Measurements from ENCODE around the gene ATAD3B.
A peak's percentile ranks its signal among the peaks of the same experiment; 100 is the strongest.
"Not testable (repeated sequence)": the region's sequence is repeated elsewhere in the genome, so short reads cannot be mapped to it uniquely, and the experiment has no call there.

Gene ATAD3B

DNA sequence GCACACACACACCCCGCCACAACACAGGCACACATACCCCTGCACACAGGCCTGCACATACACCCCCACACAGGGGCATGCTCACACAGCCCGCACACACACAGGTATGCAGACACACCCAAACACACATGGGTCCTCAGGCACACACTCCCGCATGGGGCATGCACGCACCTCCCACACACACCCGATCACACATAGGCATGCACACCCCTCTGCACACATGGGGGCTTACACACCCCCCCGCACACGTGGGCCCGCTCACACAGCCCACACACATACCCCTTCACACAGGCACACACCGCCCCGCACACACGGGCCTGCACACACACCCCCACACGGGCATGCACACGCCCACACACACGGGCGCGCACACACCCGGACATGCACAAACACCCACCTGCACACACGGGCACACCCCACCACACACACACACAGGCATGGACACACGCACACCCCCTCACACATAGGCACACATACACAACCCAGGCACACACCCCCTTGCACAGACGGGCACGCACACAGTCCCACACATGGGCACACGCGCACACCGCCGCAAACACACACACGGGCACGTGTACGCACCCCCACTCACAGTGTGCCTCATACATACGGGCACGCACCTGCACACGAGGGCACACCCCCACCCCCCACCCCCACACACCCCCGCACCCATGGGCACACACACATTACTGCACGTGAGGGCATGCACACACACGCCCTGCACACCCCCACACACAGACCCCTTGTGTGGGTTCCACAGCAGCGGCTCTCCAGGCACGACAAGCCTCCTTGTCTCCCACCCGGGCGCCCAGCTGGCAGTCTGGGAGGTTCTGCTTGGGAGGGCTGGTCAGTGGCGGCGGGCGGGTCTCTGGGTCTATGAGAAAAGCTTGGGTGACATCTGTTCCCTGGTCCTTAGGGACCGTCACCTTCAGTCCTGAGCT is 8.3 kb downstream of the ATAD3B start:
- DNase-seq (ENCODE audit: low read depth in 2 of 2, low spot score in 1 of 2): no peak

DNA sequence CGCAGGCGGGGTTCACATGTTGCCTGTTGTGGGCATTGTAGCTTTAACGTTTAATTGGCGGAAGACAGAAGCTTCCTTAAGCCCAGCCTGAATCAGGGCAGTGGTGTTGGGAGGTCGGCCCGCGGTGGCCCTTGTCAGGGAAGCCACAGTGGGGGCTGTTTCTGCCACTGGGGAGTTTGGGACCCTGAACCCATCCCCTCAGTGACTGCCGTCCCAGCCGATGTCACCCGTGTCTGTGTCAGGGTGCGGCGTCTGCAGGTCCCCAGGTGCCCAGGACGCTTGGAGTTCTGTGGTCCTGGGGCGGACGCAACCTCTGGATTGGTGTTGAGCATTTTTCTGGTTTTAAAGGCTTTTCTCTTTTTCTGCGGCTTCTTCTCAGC is 8.9 kb downstream of the ATAD3B start:
- not testable (repeated sequence) for DNase-seq (ENCODE audit: low read depth in 2 of 2, low spot score in 1 of 2)

DNA sequence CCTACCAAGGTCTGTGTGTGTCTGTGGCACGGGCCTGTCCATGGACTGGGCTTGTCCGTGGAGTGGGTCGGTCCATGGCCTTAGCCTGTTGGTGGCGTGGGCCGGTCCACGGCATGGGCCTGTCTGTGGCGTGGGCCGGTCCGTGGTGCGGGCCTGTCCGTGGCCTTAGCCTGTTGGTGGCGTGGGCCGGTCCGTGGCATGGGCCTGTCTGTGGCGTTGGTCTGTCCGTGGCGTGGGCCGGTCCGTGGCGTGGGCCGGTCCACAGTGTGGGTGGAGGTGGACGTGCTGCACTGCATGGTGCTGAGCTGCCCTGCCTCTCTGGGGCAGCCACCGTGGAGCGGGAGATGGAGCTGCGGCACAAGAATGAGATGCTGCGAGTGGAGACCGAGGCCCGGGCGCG is 10.2 kb downstream of the ATAD3B start:
- DNase-seq (ENCODE audit: low read depth in 2 of 2, low spot score in 1 of 2): not testable (repeated sequence)

DNA sequence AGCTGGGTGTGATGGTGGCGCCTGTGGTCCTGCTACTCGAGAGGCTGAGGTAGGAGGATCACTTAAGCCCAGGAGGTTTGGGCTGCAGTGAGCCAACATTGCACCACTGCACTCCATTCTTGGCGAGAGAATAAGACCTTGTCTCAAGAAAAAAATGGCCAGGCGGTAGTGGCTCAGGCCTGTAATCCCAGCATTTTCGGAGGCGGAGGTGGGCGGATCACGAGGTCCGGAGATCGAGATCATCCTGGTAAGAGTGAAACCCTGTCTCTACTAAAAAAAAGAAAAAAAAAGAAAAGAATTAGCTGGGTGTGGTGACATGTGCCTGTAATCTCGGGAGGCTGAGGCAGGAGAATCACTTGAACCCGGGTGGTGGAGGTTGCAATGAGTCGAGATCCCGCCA is 11.3 kb downstream of the ATAD3B start:
- no peak for DNase-seq (ENCODE audit: low read depth in 2 of 2, low spot score in 1 of 2)

DNA sequence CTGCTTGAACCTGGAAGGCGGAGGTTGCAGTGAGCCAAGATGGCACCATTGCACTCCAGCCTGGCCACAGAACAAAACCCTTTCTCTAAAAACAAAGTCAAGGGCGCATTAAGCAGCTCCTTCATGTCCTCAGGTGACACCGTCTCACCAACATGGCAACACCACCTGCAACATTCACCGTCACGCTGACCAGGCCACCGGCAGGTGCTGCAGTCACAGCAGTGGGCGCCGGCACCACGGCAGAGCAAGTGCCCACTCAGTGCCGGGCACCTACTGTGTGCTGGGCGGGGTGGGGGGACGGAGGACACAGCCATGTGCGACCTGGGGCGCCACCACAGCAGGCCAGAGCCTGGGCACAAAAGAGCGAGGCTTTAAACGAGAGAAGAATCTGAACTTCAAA is 12.1 kb downstream of the ATAD3B start:
- DNase-seq (ENCODE audit: low read depth in 2 of 2, low spot score in 1 of 2): no peak

DNA sequence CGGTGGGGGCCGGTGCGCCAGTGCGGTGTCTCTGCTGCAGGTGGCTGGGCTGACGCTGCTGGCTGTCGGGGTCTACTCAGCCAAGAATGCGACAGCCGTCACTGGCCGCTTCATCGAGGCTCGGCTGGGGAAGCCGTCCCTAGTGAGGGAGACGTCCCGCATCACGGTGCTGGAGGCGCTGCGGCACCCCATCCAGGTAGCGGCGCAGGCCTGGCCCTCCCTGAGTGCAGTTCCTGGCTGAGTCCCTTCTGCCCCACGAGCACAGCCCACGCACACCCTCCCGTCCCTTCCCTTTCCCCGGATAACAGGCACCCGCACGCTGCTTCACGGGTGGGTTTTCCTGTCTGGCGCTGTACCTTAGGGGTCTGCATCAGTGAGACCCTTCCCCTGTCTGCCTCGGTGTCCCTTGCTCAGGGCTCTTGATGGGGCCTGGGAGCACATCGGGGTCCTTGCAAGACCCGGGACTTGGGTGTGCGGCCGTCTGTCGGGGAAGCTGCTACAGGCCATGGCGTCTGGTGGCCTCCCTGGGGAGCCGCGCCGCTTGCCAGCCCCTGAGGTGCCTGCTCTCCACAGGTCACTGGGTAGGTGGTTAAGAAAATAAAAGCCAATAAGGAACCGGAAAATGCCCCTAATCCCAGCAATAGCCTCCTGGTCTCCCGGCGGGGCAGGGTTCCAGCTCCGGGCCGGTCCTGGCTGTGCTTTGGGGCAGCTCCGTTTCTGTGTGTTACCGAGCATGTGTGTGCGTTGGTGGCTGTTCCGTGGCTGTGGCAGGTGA is 13.6 kb downstream of the ATAD3B start:
- not testable (repeated sequence) for DNase-seq (ENCODE audit: low read depth in 2 of 2, low spot score in 1 of 2)

DNA sequence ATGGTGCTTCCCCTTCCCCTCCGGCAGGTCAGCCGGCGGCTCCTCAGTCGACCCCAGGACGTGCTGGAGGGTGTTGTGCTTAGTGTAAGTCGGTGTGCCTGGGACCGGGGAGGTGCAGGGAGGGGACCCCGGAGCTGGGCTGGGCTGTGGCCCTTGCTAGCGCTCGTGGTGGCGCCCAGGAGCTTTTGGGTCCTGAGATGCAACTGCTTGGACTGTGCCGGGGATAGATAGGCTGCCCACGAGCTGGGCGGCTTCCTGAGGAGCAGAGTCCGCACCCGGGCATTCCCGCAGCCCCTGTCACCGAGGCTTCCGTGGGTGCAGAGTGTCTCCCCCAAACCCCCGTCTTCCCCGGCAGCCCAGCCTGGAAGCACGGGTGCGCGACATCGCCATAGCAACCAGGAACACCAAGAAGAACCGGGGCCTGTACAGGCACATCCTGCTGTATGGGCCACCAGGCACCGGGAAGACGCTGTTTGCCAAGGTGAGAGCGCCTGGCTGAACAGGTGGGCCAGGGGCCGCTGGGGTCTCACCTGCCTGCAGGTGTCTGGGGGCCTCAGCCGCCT is 14.3 kb downstream of the ATAD3B start:
- not testable (repeated sequence) for DNase-seq (ENCODE audit: low read depth in 2 of 2, low spot score in 1 of 2)

DNA sequence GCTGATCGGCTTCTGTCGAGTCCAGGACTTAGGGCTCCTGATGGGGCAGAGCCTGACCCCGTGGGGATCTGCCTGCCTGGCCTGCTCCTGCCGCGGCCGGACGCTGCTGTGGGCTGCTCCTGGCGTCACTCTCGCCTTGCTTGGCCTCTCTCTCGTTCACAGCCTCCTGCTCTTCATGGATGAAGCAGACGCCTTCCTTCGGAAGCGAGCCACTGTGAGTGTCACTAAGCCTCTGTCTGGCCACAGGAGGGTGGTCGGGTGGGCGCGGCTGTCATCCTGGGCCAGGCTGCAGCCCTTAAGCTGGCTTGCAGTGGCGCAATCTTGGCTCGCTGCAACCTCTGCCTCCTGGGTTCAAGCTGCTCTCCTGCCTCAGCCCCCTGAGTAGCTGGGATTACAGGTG is 16.1 kb downstream of the ATAD3B start:
- no peak for DNase-seq (ENCODE audit: low read depth in 2 of 2, low spot score in 1 of 2)

DNA sequence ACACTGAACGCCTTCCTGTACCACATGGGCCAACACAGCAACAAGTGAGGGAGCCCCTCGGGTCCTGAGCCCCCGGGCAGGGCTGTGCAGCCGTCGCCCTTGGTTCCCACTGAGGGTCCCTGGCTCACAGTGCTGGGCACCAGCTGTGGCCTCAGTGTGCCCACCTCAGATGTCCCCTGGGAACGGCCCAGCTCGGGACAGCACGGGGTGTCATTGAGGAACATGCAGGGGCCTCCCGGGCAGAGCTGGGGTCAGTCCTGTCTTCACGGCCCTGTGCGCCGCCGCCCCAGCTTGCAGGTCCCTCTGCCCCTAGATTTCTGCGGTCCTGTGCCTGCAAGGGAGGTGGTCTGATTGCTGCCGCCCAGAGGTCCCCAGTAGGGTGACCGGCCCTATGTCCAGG is 17.7 kb downstream of the ATAD3B start:
- DNase-seq (ENCODE audit: low read depth in 2 of 2, low spot score in 1 of 2): no peak

DNA sequence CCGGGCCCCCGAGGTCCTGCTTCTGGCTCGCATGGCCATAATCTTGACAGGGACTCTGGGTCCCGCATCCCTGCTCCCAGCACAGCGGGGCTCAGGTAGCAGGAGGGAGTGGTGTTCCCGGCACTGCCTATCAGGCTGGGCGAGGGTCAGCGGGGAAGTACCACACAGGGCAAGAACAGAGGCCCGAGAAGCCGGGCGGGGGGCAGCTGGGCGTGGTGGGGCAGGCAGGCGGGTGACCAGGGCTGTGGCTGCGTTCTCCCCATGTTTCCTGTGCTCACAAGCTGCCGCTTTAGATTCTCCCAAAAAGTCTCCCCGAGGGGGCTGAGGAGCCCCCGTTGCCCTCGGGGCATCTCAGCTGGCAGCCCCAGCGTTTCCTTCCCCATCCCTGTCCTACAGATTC is 18.3 kb downstream of the ATAD3B start:
- no peak for DNase-seq (ENCODE audit: low read depth in 2 of 2, low spot score in 1 of 2)

DNA sequence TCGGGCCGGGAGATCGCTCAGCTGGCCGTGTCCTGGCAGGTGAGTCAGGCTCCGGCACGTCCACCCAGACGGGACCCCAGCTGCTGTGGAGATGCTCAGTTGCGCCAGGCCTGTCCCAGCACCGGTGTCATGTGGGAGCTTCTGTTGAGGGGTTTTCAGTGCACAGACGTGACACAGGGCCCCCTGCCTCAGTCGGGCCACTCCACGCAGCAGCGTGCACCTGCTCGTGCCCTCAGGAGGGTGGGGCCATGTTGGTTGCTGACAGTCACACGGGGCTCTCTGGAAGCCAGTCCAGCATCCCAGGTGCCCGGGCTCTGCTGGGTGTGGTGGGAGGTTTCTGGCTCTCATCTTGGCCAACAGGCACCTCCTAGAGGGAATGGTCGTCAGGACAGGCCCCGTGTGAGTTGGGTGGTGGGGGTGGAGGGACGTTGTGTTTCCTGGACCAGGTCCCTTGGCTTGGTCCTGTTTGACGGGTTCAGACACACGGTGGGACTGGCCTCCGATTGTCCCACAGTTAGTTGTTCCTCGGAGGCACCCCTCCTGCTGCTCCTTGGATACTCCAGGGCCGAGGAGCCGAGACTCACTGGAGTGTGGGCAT is 19.2 kb downstream of the ATAD3B start:
- DNase-seq (ENCODE audit: low read depth in 2 of 2, low spot score in 1 of 2): no peak

DNA sequence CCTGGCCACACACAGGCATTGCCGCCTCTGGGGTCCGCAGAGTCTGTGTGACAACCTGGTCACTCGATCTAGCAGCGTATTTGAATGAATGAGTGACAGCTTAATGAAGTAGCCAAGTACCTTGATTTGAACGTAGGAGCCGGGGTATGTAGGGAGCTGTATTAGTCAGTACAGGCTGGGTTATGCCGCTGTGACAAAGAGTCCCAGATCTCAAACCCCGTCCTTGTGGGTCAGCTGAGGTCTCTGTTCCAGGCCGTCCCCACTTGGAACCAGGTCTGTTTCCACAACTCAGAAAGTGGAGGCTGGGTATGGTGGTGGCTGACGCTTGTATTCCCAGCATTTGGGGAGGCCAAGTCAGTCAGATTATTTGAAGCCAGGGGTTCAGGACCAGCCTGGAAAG is 20.0 kb downstream of the ATAD3B start:
- no peak for DNase-seq (ENCODE audit: low read depth in 2 of 2, low spot score in 1 of 2)

DNA sequence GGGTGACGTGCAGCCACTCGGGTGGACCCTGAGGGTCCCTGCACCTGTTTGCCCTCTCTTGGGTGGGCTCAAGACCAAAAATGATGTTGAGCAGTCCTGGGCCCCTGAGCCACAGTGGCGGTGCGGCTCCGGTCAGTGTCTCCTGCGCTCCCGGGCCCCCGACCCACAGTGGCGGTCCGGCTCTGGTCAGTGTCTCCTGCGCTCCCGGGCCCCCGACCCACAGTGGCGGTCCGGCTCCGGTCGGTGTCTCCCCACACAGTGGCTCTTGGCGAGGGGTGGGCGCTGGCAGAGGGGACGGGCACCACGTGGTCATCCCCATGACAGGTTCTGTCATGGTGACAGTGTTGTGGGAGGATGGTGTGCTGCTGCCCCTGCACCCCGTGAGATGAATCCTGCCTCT is 22.7 kb downstream of the ATAD3B start:
- not testable (repeated sequence) for DNase-seq (ENCODE audit: low read depth in 2 of 2, low spot score in 1 of 2)

DNA sequence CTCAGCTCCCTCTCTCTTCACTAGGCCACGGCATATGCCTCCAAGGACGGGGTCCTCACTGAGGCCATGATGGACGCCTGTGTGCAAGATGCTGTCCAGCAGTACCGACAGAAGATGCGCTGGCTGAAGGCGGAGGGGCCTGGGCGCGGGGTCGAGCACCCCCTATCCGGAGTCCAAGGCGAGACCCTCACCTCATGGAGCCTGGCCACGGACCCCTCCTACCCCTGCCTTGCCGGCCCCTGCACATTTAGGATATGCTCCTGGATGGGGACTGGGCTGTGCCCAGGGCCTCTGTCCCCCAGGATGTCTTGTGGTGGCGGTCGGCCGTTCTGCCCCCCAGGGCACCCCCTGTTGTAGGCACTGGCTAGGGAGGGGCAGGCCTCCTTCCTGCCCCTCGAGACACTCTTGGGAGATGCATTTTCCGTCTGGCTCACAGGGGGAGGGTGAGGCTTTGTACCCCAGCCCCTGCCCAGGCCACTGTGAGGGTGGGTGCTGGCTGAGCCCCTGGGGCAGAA is 24.0 kb downstream of the ATAD3B start:
- not testable (repeated sequence) for DNase-seq (ENCODE audit: low read depth in 2 of 2, low spot score in 1 of 2)

DNA sequence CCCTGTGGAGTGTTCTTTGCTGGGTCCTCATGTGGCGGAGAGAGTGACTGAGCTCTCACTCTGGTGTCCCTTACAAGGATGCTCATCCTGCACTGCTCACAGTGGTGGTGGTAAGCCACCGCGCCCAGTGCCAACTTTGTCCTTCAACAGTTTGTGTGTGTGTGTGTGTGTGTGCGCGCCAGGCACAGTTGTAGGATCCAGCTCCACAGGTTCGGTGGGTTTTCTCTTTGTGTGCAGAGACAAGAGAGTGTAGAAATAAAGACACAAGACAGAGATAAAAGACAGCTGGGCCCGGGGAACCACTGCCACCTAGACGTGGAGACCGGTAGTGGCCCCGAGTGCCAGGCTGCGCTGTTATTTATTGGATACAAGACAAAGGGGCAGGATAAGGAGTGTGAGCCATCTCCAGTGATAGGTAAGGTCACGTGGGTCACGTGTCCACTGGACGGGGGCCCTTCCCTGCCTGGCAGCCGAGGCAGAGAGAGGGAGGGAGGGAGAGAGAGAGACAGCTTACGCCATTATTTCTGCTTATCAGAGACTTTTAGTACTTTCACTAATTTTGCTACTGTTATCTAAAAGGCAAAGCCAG is 33.3 kb downstream of the ATAD3B start:
- DNase-seq (ENCODE audit: low read depth in 2 of 2, low spot score in 1 of 2): peak in 1 of 2 donors; percentile 39

DNA sequence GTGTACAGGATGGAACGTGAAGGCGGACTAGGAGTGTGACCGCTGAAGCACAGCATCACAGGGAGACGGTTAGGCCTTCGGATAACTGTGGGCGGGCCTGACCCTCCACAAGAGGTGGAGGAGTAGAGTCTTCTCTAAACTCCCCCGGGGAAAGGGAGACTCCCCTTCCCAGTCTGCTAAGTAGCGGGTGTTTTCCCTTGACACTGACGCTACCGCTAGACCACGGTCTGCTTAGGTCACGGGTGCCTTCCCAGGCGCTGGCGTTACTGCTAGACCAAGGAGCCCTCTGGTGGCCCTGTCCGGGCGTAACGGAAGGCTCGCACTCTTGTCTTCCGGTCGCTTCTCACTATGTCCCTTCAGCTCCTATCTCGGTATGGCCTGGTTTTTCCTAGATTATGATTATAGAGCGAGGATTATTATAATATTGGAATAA is 33.8 kb downstream of the ATAD3B start:
- DNase-seq (ENCODE audit: low read depth in 2 of 2, low spot score in 1 of 2): not testable (repeated sequence)

DNA sequence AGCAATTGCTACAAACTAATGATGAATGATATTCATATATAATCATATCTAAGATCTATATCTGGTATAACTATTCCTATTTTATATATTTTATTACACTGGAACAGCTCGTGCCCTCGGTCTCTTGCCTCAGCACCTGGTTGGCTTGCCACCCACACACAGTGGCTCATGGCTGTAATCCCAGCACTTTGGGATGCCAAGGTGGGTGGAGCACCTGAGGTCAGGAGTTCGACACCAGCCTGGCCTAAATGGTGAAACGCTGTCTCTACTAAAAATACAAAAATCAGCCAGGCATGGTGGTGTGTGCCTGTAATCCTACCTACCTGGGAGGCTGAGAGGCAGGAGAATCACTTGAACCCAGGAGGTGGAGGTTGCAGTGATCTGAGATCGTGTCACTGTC is 34.2 kb downstream of the ATAD3B start:
- not testable (repeated sequence) for DNase-seq (ENCODE audit: low read depth in 2 of 2, low spot score in 1 of 2)

DNA sequence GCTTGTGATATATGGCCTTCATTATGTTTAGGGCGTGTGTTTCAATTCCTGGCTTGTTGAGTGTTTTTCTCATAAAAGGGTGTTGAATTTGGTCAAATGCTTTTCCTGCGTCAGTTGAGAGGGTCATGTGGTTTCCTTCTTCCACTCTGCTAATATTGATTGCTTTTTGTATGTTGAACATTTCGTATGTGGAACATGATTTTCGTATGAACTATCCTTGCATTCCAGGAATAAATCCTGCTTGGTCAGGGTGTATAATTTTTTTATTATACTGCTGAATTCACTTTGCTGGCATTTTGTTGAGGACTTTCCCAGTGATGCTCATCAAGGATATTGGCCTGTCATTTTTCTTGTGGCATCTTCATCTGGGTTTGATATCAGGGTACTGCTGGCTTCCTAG is 35.7 kb downstream of the ATAD3B start:
- DNase-seq (ENCODE audit: low read depth in 2 of 2, low spot score in 1 of 2): no peak

DNA sequence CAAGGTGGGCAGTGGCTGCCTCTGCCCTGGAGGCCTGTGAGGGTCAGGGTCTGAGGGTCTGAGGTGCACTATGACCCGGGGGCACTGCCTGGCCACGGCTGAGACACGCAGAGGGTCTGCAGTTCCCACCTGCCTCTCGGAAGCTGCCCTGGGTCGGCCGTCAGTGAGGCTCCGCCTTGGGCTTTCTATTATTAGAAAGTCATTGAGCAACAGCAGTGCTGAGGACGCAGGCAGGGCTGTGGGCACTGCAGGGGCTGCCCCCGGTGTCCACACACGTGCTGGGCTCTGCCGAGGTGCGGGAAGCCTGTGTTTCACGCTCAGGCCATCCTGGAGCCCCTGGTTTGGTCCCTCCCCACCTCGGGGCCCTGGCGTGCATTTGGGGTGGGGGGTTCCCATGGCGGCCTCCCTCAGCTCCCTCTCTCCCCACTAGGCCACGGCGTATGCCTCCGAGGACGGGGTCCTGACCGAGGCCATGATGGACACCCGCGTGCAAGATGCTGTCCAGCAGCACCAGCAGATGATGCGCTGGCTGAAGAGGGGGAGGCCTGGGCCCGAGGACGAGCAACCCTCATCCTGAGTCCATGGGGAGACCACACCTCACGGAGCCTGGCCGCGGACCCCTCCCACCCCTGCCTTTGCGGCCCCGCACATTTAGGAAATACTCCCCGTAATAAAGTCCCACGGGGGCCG is 37.4 kb downstream of the ATAD3B start:
- not testable (repeated sequence) for DNase-seq (ENCODE audit: low read depth in 2 of 2, low spot score in 1 of 2)

DNA sequence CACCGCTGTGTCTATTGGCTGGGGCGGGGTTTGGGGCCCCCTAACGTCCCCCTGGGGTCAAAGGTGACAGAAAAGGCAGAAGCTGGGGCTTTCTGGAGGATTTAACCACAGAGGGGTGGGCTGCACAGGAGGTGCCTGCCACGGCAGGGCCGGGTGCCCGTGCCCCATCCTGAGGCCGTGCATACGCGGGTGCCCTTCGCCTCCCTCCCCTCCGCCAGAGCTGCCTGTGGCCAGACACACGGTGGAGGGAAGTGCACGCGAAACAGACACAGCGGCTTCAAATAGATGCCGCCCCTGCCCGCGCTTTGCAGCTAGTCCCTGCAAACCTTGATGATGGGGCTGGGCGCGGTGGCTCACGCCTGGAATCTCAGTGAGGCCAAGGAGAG is 37.9 kb downstream of the ATAD3B start:
- not testable (repeated sequence) for DNase-seq (ENCODE audit: low read depth in 2 of 2, low spot score in 1 of 2)
